Tibial nerve (tissue), 4 donors: Measurements from ENCODE around the gene JUNB.

Source experiments
- EP300 ChIP-seq, 2 donors: sonication (generic); formaldehyde crosslinking; IDR thresholded peaks; one replicate each; pipeline ENCODE4 v1.6.1; 2017; ENCODE audit warnings: antibody characterized with exemption in 2 of 2, mild to moderate bottlenecking in 1 of 2
- POLR2A ChIP-seq, 2 donors: fragments of 450-650 bp; IDR thresholded peaks; one replicate each; pipeline ENCODE4 v1.6.1; 2017; ENCODE audit warnings: antibody characterized with exemption in 2 of 2, mild to moderate bottlenecking in 2 of 2, moderate library complexity in 2 of 2
- TF ChIP-seq, protein P1 (sequence below), 5 experiments: fragments of 200-600 bp in 3 of 5; fragments of 450-650 bp in 2 of 5; sonication (generic) in 3 of 5; IDR thresholded peaks; one replicate each; pipeline ENCODE4 v1.5.1; 2016 to 2019; ENCODE audit warnings: antibody characterized with exemption in 5 of 5, mild to moderate bottlenecking in 3 of 5, moderate library complexity in 2 of 5

DNA sequence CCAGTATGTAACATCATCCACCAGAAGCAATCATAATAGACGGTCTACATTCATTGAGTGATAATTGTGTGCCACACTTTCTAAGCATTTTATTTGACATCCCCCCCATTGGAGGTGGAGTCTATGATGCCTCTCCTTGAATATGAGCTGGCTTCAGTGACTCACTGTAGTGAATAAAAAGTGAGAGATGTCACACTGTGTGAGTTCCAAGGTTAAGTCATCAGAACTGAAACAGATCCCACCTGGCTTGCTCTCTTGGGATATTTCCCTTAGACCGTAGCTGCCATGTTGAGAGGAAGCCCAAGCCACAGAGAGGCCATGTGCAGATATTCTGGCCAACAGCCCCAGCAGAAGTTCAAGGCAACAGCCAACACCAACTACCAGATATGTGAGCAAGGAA is 30.5 kb downstream of the JUNB start:
- no peak for TF ChIP-seq EP300 (IDR thresholded peaks at IDR 0.05)
- TF ChIP-seq, protein P1, sequence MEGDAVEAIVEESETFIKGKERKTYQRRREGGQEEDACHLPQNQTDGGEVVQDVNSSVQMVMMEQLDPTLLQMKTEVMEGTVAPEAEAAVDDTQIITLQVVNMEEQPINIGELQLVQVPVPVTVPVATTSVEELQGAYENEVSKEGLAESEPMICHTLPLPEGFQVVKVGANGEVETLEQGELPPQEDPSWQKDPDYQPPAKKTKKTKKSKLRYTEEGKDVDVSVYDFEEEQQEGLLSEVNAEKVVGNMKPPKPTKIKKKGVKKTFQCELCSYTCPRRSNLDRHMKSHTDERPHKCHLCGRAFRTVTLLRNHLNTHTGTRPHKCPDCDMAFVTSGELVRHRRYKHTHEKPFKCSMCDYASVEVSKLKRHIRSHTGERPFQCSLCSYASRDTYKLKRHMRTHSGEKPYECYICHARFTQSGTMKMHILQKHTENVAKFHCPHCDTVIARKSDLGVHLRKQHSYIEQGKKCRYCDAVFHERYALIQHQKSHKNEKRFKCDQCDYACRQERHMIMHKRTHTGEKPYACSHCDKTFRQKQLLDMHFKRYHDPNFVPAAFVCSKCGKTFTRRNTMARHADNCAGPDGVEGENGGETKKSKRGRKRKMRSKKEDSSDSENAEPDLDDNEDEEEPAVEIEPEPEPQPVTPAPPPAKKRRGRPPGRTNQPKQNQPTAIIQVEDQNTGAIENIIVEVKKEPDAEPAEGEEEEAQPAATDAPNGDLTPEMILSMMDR (IDR thresholded peaks at IDR 0.05): no peak
- no peak for TF ChIP-seq POLR2A (IDR thresholded peaks at IDR 0.05)
